Inflammatory macrophage treated with lipopolysaccharide for 1 hour (primary cell): ENCODE measurements around the gene HCLS1.
"Not testable (repeated sequence)": the region's sequence is repeated elsewhere in the genome, so short reads cannot be mapped to it uniquely, and the experiment has no call there.

Experiments used
- DNase-seq, 2 donors: peaks; one replicate each; pipeline ENCODE4 v3.0.0-alpha.2; 2020 to 2022

HCLS1 gene

DNA sequence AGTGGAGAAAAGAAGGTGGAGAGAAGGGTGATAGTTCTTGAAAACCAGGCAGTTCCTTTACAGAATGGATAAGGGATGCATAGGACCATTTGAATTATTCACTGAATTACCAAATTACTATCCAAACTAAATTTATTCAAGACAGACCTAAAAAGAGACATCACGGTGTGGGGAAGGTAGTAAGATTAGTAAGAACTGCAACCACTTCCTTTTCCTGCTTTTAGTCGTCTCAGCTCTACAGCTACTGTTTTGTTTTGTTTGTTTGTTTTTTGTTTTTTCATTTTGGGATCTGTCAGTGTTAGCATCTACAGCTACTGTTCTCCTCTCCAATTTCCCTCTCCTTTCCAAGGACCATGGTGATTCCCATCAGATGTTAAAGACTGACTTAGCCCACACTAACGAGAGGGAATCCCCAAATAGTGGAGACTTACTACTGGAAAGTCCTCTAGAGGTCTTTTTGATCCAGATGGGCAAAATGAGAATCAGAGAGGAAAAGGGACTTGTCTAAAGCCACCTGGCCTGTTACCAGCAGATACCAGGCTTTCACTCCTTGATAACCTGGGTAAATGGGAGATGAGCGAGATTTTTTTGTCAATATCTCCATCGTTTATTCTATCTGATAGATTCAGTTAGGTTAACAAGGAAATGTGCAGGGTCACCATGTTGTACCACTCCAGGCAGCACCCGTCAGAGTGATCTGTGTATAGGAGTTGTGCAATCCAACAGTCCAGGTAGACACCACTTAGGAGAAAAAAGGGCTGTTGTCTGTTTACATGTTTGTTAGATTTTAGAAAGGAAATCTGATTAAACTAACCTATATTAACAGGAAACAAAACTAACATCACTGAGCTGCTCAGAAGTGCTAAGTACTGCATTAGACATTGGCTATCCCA lies 6.0 kb downstream of the HCLS1 start:
- no peak for DNase-seq

DNA sequence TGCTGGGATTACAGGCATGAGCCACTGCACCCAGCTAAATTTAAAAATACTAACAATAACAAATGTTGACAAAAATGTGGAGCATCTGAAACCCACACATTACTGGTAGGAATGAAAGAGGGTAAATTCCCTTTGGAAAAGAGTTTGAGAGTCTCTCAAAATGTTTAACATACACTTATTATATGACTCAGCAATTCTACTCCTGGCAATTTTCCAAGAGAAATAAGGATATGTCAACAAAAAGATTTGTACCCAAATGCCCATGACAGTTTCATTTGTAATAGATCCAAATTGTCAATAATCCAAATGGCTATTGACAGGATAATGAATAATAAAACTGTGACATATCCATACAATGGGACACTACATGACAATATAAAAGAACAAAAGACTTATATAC lies 9.0 kb downstream of the HCLS1 start:
- DNase-seq = peak in 1 of 2 donors; percentile 8

DNA sequence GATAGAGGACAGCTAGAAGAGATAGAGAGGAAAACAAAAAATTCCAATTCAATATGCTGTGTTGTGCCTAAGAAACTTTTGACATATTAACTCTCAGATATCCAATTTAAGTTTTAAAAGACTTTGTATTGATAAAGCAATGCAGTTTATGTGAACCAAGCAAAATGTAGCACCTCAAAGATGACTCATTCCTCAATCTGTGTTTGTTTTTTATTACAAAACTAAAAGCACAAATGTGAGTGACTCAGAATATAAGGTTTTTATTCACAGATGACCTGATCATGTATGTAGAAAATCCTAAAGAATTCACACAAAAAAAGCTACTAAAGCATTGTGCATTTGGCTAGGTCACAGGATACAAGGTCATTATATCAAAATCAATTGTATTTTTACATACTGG lies 11.1 kb downstream of the HCLS1 start:
- DNase-seq = no peak

DNA sequence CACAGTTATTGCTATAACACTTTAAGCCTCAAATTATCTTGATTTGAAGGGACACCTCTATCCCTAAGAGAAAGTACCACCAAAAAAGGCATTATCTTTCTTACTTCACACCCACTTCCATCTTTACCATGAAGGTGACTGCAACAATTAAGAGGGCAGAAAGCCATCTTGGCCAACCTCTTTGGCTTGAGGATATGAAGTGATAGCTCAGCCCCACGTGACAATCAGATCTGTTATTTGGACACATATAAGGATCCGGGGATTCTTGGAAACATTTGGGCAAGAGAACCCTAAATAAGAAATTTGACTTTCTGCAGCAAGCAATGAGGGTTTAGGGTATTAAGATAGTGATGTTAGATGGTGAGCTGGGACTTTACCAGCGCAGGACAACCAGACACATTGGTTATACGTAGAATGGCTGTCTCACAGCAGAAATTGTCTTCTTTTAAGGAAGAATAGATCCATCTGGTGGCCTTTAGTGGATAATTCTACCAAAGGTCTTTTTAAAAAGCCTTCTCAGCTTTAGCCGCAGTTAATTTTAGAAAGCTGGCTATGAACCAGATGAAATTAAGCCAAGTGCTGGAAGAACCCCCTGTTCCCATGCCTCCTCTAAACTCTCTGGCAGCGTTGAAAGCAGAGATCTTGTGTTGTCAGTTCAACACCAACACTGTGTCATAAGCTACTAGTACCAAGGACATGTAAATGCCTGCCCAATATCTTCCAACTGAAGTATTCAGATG lies 12.3 kb downstream of the HCLS1 start:
- no peak for DNase-seq

DNA sequence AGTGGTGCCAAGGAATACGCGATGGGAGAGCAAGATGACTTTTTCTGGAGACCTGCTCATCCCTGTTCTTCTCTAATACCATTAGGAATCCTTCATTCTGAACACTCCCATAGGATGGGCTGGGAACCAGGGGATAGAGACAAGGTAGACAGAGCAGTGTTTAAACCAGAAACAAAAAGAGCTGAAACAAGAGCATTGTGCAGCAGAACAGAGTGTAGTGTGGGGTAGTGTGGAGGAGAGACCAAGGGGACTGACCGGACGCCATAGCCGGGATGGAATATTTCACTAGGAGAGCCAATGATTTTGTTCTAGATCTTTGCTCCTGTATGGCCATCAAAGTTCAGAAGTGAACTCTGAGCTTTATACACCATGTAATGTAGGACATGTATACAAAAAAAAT lies 15.6 kb downstream of the HCLS1 start:
- no peak for DNase-seq

DNA sequence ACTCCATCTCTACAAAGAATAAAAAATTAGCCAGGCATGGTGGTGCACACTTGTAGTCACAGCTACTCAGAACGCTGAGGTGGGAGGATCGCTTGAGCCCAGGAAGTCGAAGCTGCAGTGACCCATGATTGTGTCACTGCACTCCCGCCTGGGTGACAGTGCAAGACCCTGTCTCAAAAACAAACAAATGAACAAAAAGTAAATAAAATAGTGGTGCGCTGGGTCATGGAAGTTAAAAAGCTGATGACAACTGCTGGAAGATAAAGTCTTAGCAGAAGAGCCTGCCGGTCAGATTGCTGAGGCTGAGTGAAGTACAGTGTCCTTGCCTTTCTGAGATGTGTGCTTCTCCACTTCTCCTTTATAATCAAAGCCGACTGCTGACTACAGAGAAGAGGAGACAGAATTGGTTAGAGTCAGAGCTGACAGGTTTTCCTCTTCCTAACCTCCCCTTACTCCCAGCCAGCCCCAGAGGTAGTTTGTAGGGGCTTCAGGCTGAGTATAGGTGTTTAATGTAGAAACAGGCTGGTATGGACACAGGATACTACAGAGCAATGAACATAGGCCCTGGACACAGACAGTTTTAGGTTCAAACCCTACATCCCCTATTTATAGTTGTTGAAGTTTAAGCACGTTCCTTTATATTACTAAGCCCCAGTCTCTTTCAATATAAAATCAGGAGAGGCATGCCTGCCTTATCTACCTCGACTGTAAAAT lies 17.9 kb downstream of the HCLS1 start:
- no peak for DNase-seq

DNA sequence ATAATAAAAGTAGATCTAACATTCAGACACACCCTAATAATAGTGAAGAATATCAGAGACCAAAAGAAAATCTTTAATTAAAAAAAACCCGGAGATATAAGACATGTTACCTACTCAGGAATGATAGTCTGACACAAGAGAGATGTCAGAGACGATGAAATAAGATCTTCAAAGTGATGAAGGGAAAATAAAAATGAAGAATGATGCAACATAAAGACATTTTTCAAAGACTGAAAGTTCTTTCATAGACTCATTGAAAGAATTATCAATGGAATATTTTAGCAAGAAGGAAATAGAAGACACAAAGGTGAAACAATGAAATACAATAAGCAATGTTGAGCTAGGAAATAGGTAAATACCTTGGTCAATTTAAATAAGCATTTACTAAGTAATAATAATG lies 19.6 kb downstream of the HCLS1 start:
- no peak for DNase-seq

DNA sequence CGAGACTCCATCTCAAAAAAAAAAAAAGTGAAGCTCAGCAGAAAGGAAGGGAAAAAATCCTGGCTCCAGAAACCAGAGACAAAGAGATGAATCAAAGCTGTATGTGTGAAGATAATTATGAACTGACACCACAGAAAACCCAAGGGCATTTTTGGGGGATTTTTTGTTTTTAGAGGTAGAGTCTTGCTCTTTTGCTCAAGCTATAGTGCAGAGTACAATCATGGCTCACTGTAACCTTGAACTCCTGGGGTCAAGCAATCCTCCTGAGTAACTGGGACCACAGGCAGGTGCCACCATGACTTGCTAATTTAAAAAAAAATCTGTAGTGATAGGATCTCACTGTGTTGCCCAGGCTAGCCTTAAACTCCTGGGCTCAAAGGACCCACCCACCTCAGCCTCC lies 22.8 kb downstream of the HCLS1 start:
- peak in 1 of 2 donors; percentile 7 for DNase-seq

DNA sequence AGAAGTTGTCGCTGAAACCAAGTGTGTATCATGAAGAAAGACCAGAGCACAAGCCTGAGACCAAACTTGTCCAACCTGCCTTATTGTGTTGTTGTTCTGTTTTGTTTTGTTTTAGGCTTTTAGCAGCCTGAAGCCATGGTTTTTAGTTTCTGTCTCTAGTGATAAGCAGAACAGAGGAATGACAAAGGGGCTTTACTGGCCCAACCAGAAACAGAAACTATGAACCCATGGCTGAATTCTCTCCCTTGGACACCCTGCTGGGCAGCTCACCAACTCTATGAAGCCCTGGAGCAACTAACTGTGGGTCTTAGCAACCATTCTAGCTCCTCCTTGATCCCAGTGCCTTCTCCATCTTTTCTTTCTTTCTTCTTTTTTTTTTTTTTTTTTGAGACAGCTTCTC lies 30.3 kb downstream of the HCLS1 start:
- DNase-seq = no peak

DNA sequence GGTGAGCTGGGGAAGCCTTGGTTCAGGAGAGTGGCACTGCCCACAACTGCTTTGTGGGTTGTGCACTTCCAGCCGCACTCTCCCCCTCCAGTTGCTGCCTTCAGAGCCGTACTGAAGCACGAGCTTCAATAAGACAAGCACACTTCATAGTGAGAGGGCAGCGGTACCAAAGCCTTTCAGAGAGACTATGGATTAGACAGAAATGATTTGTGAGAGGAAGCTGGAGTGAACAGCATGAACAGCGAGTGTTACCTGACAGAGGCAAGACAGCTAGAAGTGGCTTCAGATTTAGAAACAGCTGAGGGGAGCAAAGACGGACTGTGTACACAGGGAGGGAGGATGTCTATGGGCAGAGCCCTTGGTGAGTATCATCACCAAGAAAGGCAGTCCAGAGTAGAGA lies 31.1 kb downstream of the HCLS1 start:
- no peak for DNase-seq

DNA sequence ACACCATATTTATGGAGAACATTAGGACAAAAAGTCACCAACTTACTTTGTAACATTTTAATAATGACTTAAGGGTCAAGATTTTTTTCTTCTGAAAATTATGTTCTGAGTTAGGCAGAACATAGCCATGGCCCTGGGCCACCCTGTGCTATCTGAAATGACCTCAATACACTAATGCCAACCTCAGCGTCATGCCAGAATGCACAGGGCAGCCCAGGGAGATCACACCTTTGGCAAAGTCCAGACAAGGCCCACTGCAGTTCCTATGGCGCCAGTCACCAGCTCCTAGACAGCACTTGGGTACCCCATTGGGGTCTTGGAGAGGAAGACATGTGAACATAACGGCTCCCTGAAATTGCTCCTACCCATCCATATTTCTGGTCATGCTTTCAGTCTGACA lies 33.1 kb downstream of the HCLS1 start:
- DNase-seq = no peak

DNA sequence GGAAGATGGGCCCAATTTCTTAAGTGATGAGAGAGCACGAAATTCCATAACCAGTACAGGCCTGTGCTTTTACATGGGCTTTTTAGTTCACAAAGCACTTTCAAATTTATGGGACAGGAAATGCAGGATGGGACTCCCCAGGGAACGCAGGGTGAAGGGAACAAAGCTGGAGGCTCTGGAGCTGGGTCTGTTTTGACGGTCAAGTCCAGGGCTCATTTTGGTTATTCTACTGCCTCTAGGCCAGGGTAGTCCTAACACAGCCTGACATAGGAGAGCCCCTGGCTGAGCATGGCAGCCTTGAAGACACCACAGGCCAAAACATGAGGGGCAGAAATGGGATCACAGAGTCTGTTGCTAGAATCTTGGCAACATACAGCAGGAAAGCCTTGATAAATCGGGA lies 33.5 kb downstream of the HCLS1 start:
- DNase-seq = no peak

DNA sequence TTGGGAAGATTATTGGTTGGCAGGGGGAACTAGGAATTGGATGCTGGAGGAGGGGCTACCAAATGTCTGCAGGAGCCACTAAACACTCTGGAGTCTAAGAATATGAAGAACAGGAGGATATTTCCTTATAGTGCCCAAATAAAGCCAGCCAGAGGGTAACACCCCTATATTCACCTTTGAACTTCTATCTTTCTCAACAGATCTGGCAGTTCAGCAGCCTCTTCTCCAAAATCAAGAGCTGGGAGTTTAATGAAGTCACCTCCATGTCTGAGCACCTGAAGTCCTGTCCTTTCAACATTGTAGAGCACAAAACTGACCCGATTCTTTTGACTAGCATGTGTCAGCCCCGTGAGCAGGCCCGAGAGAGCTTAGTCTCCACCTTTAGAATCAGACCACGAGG lies 34.2 kb downstream of the HCLS1 start:
- no peak for DNase-seq

DNA sequence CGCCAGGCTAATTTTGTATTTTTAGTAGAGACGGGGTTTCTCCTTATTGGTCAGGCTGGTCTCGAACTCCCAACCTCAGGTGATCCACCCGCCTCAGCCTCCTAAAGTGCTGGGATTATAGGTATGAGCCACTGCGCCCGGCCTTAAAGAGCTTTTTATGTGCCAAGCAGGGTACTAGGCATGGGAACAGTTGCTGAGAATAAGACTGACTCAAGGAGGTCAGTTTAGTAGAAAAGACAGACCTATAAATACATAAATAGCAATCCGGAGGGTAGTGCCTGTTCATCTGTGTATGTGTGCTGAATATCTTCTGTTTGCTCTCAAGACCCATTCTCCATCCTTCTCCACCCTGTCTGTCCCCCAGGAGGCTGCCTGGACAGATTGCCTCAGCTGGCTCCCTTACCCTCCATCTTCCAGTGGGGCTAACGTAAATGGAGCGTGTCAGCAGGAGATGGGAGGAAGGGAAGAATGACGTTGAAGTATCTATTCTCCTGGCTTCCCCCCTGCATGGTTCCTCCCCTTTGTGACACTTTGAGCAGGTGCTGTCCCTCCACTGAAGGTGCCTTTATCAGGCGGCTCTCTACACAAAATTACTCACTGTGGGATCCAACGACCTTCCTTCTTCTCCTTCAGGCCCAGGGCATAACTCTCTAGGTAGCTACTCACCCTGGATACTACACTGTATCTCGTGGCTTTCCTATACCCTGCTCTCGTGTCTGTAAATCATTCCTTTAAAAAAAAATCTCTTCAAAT lies 36.4 kb downstream of the HCLS1 start:
- no peak for DNase-seq

DNA sequence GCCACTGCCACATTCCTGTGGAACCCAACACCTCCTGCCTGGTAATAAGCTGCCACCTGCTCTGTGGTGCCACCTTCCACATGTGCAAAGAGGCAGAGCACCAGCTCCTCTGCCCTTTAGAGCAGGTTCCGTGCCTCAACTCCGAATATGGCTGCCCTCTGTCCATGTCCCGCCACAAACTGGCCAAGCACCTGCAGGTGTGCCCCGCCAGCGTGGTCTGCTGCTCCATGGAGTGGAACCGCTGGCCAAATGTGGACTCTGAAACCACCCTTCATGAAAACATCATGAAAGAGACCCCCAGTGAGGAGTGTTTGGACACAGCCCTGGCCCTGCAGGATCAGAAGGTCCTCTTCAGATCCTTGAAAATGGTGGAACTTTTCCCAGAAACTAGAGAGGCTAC lies 39.2 kb downstream of the HCLS1 start:
- DNase-seq = no peak

DNA sequence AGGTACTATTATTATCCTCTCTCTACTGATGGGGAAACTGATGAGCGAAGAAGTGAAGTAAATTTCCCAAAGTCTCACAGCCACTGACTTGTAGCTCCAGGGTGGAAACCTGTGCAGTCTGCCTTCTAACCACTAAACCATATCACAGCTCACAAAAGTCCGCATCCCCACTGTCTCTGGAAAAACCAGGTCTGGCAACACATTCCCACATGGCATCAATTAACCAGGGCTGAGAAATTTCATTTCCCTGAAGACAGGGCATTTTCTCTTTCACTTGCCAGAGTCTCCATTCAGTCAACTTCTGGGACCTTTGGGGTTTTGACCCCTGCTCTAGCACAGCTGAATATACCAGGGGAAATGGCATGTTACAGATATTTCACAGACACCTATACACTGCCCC lies 41.0 kb downstream of the HCLS1 start:
- no peak for DNase-seq

DNA sequence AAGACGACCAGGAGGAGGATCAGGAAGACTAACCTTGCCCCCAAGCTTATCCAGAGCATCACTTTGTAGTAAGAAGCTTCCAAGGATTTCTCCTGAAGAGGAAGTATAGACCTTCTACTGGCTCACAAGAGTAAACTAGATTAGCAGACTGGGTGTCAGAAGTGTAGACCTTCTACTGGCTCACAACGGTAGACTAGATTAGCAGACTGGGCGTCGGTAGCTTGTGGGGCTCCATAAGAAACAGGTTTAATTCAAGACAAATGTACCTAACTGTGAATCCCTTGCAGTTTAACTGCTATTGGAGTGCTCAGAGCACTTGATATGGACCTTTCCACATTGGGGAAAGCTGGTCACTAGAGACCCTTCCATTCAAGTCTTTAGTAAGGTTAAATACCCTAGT lies 54.6 kb downstream of the HCLS1 start:
- no peak for DNase-seq

DNA sequence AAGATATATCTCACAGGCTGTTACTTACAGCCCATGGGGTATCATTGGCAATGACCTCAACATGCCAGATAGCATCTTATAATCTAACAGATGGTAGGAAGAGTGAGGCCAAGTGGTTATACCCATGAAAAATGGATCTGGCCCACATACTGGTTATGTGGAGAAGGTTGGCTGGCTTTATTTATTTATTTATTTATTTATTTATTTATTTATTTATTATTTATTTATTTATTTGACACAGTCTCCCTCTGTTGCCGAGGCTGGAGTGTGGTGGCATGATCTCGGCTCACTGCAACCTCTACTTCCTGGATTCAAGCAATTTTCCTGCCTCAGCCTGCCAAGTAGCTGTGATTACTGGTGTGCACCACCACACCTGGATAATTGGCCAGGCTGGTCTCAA lies 55.9 kb downstream of the HCLS1 start:
- no peak for DNase-seq

DNA sequence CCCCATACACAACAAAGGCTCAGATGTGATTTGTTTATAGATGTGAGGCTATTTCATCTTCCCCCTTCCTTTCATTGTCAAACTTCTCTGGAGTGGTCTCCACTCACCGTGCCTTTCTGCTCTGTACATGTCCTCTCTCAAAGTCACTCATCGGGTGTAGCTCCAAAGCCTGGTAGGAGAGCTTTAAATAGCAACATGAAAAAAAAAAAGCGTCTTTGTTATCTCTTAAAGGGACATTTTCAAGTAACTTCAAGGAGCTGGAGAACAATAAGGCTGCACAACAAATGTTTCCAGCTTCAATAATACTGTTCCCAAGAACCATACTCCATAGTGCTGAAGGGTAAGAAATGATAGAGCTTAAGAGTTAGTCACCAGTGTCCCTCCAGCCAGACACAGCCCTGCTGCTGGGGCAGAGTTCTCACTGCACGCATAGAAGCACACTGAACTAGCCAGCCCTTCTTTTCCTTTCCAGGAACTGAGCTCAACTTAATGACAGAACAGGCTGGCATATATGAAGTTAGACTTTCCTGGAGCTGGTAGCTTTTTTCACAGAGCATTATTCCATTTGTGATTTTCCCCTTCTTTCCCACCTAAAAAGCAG lies 59.4 kb downstream of the HCLS1 start:
- DNase-seq = no peak

DNA sequence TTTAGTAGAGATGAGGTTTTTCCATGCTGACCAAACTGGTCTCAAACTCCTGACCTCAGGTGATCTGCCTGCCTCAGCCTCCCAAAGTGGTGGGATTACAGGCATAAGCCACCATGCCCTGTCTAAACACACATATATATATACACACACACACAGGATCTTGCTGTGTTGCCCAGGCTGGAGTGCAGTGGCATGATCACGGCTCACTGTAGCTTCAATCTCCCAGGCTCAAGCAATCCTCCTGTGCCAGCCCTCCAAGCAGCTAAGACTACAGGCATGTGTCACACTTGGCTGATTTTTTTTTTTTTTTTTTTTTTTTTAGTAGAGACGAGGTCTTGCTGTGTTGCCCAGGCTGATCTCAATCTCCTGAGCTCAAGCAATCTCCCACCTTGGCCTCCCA lies 60.8 kb downstream of the HCLS1 start:
- not testable (repeated sequence) for DNase-seq

DNA sequence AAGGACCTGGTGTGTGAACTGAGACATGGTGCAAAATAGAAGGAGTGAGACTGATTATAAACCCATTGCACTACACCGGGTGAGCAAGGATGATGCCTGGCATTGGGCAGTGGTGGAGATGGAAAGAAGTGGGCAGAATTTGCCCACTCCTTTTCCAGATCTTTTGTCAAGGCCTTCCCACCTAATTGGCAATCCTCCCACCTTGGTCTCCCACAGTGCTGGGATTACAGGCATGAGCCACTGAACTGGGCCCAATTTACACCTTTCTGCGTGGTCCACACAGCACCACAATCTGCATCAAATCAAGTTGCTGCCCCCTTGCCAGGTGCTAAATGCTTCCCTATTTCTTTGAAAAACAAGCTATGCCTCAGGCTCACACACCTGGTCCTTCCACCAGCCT lies 62.1 kb downstream of the HCLS1 start:
- DNase-seq = no peak

DNA sequence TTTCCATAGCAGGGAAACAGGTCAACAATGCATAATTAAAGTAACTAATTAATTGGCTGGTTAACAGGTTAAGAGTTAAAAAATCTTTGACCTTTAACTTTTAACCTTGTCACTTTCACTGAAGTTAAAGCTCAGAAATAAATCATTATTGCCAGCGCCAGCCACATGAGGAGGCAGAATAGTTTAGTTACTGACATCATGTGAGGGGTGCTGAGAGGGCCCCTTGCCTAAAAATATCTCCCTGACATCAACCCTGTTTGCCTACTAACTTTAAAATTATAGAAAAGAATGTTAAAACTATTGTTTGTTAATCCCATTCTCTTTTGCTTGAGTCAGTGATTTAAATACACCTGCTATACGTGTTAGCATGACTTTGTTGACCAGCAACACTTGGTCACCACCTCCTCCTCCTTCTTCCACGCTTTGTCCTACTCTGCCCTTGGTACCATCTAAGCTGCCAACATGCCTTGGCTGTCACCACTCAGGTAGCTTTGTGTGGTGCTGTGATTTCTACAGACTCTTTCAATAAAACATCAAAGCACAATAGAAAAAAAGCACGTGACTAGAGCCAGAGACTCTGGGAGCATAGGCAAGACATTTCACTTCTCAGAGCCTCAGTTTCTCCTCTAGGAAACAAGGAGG lies 64.8 kb downstream of the HCLS1 start:
- no peak for DNase-seq
